K562 (cell line): Measurements from ENCODE around the gene TOM1L2. TPM values are rescaled to one million over a fixed set of nuclear protein-coding genes. Genes with fewer than 3 reads are reported as not detected.

ENCODE experiments used
- ATAC-seq: fragments of 200-7000 bp; cut with Tn5 transposase; 3 replicates; pipeline ENCODE4 v1.9.1; 2020; ENCODE audit warnings: moderate library complexity
- BruUV-seq: library from RNA; stranded (reverse); fragments of 400-500 nt; replicated peaks from 2 replicates; lab custom pipeline; 2021; lab: Mats Ljungman, UMichigan
- CTCF ChIA-PET: fragments of 300-600 bp; formaldehyde crosslinking; extraction: SDS; loops from one replicate; lab custom pipeline; 2021; ENCODE audit warnings: low intra/inter-chr PET ratio; lab: Yijun Ruan, JAX
- POLR2A ChIA-PET: fragments of 300-600, 350-650 bp; sonication (Branson Sonifier 250); formaldehyde crosslinking; extraction: SDS; loops from one replicate; lab custom pipeline; 2021; ENCODE audit warnings: antibody characterized with exemption, inconsistent platforms; lab: Yijun Ruan, JAX
- DNase-seq, 4 experiments: peaks; one replicate each; pipeline versions ENCODE4 v3.0.0 to v3.0.0-alpha.2; 2011 to 2018; ENCODE audit warnings: low spot score in 3 of 4, mixed read lengths in 3 of 4; ENCODE audit errors: extremely low read depth in 1 of 4
- FAIRE-seq: peaks from 2 replicates; lab custom pipeline; 2011; peaks lifted over from hg19 to GRCh38; lab: Jason Lieb, UNC
- H2AFZ ChIP-seq: 2 replicates; pipeline ENCODE4 v1.6.0; 2011; ENCODE audit warnings: low read depth, low read length, control low read depth, inconsistent platforms
- H3K27ac ChIP-seq: fragments of 200-600 bp; 3 replicates; pipeline ENCODE4 v1.8.0; 2011; ENCODE audit warnings: low read depth, mild to moderate bottlenecking, control low read depth, inconsistent platforms, low read length, moderate library complexity, mixed read lengths; ENCODE audit errors: extremely low read depth
- H3K27me3 ChIP-seq, 2 experiments: fragments of 300-600 bp in 1 of 2; 2 replicates in 1 of 2; 3 replicates in 1 of 2; pipeline versions ENCODE4 v1.6.0 to v1.8.0; 2011; ENCODE audit warnings: inconsistent platforms in 2 of 2, low read length in 2 of 2, mild to moderate bottlenecking in 1 of 2, mixed read lengths in 1 of 2, moderate library complexity in 1 of 2; ENCODE audit not compliant: control insufficient read depth in 2 of 2, insufficient read depth in 2 of 2
- H3K36me3 ChIP-seq: fragments of 300-600 bp; 3 replicates; pipeline ENCODE4 v1.8.0; 2011; ENCODE audit warnings: mild to moderate bottlenecking, low read length, inconsistent platforms; ENCODE audit not compliant: control insufficient read depth, insufficient read depth
- H3K4me1 ChIP-seq, 2 experiments: fragments of 200-600 bp in 1 of 2; replicated peaks in 1 of 2; 2 replicates in 1 of 2; 3 replicates in 1 of 2; pipeline versions ENCODE4 v1.5.1 to v1.8.0; 2011; ENCODE audit warnings: inconsistent platforms in 2 of 2, low read length in 2 of 2, mild to moderate bottlenecking in 1 of 2, mixed read lengths in 1 of 2, moderate library complexity in 1 of 2; ENCODE audit not compliant: control insufficient read depth in 2 of 2, insufficient read depth in 2 of 2
- H3K4me2 ChIP-seq: 2 replicates; pipeline ENCODE4 v1.6.1; 2011; ENCODE audit warnings: low read length, control low read depth, inconsistent platforms, mixed read lengths; ENCODE audit not compliant: insufficient read depth
- H3K4me3 ChIP-seq: fragments of 200-600 bp; sonication (generic), shearing (Covaris generic); 2 replicates; pipeline ENCODE4 v1.5.1; 2016; ENCODE audit warnings: control low read depth, inconsistent platforms
- H3K79me2 ChIP-seq: fragments of 200-600 bp; 3 replicates; pipeline ENCODE4 v1.8.0; 2011; ENCODE audit warnings: low read length, inconsistent platforms; ENCODE audit not compliant: control insufficient read depth, insufficient read depth
- H3K9ac ChIP-seq, 2 experiments: 2 replicates each; pipeline versions ENCODE4 v1.6.0 to v1.6.1; 2011; ENCODE audit warnings: low read depth in 2 of 2, low read length in 2 of 2, control low read depth in 1 of 2, inconsistent platforms in 1 of 2, mild to moderate bottlenecking in 1 of 2, mixed read lengths in 1 of 2; ENCODE audit not compliant: insufficient read depth in 1 of 2
- H3K9me1 ChIP-seq: one replicate; pipeline ENCODE4 v1.6.0; 2011; ENCODE audit warnings: inconsistent platforms, mild to moderate bottlenecking, low read length, moderate library complexity; ENCODE audit not compliant: control insufficient read depth, insufficient read depth
- H3K9me3 ChIP-seq: replicated peaks from 2 replicates; pipeline ENCODE4 v1.5.1; 2011; ENCODE audit warnings: low read depth, low read length, inconsistent platforms; ENCODE audit not compliant: control insufficient read depth, insufficient read depth
- H4K20me1 ChIP-seq: replicated peaks from 2 replicates; pipeline ENCODE4 v1.6.1; 2011; ENCODE audit warnings: low read length, inconsistent platforms, mixed read lengths; ENCODE audit not compliant: control insufficient read depth, insufficient read depth
- EGR1 ChIP-seq: fragments of 450-650 bp; conservative IDR thresholded peaks from 2 replicates; pipeline ENCODE4 v1.6.1; 2017; ENCODE audit warnings: mild to moderate bottlenecking
- WGBS: fragments of 100-300 bp; shearing (Covaris generic); methylation state at CpG from one replicate; pipeline ENCODE4 v1.1.6; 2016; ENCODE audit warnings: low coverage, mixed read lengths; ENCODE audit not compliant: insufficient coverage; ENCODE audit errors: missing lambda C conversion rate; 5-methylcytosine and 5-hydroxymethylcytosine counted together
- in situ Hi-C: fragments of 300-500 bp; cut with MboI; formaldehyde crosslinking; loops from 4 replicates; pipeline ENCODE4 v1.15.0; 2018; ENCODE audit warnings: inconsistent platforms, mixed read lengths
- intact Hi-C: fragments of 100-400 bp; cut with micrococcal nuclease; formaldehyde crosslinking; loops from 2 replicates; pipeline ENCODE4 v1.14.2; 2022
- polyA plus RNA-seq, 8 experiments: library from polyadenylated mRNA; depleted of rRNA in 4 of 8; stranded (reverse) in 5 of 8; unstranded in 3 of 8; fragments of >200 nt; fragmentation: Nextera tagmentation in 2 of 8; fragmentation: Illumina TruSeq in 1 of 8; extraction: Ambion mirVana in 2 of 8; extraction: Trizol in 1 of 8; gene quantifications; 2 replicates each; pipeline versions ENCODE4 v1.2.1 to v1.2.3, GENCODE V29; 2011 to 2014; ENCODE audit warnings: inconsistent platforms in 1 of 8, missing spikeins in 1 of 8
- total RNA-seq, 7 experiments: library from RNA; depleted of rRNA in 6 of 7; stranded (reverse); fragments of >200 nt in 6 of 7; fragmentation: Illumina TruSeq in 2 of 7; extraction: Trizol in 2 of 7; gene quantifications; 2 replicates each; pipeline versions ENCODE4 v1.2.1 to v1.2.3, GENCODE V29; 2011 to 2021; ENCODE audit warnings: low replicate concordance in 1 of 7
- TF ChIP-seq, protein P1 (sequence below): sonication (generic); formaldehyde crosslinking; IDR thresholded peaks from 2 replicates; pipeline ENCODE4 v1.8.0; 2022; ENCODE audit warnings: mild to moderate bottlenecking, missing genetic modification reagents

Gene TOM1L2
- total and polyA plus RNA-seq, 9 of the 15 experiments (the other 6 are each of a cell fraction or from before 2014, with no cell fraction given), result 0.07 to 6.0 (median 2.5) TPM

DNA sequence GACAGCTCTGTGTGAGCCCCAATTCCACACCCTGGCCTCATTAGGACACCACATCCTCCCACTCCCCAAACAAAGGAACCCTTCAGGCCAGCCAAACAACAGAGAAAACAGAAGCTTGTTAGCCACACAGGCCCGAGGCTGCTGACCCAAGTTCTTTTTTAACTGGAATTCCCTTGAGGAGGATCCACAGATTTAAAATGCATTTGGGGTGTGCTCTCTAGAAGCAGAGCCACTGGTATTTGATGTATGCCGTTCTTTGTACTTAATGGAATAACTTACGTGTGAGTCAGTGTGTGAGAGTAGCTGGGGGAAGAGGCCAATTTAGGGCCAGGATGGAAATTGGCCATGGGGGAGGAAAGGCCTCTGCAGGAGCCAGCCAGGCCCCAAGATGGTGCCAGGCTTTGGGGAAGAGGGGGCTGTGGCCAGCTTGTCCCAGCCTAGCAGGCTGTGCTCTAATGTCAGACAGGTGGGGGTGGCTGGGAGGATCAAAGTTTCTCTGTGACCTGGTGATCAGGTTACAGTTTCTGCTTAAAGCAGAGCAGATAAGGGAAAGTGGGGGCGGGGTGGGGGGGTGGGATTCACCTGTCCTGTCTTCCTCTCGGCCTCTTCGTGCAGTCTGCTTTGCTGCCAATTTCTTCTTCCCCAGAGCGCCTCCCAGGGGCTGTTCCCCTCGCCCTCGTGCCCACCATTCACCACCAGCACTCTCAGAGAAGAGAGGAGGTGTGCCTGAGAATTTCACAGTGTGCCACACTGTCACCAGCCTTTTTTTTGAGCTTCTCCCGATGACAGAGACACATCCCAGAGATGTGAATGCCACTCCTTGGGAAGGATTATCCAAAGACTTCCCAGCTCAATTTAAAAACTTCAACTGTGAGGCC is 50.8 kb downstream of the TOM1L2 start:
- DNase-seq, result peak; percentile 39 to 72 (median 55)
- CTCF ChIA-PET, result no interaction called here

More for the DNA sequence above, 50.8 kb downstream of the TOM1L2 start:
- Histone ChIP-seq H4K20me1 (no peaks in the 10 kb centered on the region; the same call in 1 of the 2 replicates), H3K9me1 (no peaks in the 10 kb centered on the region), H3K27me3 (no peaks in the 10 kb centered on the region), H3K79me2 (no peaks in the 10 kb centered on the region), H3K36me3 (no peaks in the 10 kb centered on the region)
- FAIRE-seq, result no peak
- intact Hi-C loops (no loop called here), in situ Hi-C loops (no loop called here)
- TF ChIP-seq, protein P1, sequence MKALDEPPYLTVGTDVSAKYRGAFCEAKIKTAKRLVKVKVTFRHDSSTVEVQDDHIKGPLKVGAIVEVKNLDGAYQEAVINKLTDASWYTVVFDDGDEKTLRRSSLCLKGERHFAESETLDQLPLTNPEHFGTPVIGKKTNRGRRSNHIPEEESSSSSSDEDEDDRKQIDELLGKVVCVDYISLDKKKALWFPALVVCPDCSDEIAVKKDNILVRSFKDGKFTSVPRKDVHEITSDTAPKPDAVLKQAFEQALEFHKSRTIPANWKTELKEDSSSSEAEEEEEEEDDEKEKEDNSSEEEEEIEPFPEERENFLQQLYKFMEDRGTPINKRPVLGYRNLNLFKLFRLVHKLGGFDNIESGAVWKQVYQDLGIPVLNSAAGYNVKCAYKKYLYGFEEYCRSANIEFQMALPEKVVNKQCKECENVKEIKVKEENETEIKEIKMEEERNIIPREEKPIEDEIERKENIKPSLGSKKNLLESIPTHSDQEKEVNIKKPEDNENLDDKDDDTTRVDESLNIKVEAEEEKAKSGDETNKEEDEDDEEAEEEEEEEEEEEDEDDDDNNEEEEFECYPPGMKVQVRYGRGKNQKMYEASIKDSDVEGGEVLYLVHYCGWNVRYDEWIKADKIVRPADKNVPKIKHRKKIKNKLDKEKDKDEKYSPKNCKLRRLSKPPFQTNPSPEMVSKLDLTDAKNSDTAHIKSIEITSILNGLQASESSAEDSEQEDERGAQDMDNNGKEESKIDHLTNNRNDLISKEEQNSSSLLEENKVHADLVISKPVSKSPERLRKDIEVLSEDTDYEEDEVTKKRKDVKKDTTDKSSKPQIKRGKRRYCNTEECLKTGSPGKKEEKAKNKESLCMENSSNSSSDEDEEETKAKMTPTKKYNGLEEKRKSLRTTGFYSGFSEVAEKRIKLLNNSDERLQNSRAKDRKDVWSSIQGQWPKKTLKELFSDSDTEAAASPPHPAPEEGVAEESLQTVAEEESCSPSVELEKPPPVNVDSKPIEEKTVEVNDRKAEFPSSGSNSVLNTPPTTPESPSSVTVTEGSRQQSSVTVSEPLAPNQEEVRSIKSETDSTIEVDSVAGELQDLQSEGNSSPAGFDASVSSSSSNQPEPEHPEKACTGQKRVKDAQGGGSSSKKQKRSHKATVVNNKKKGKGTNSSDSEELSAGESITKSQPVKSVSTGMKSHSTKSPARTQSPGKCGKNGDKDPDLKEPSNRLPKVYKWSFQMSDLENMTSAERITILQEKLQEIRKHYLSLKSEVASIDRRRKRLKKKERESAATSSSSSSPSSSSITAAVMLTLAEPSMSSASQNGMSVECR (CRISPR knock-in tag), result no peak
- 0 out of 2 replicates have a peak, but pooled peaks have one; percentile 15 for TF ChIP-seq EGR1
- TF ChIP-seq, all 486 proteins: peak for 1
- WGBS, result 13% methylated on average over 4 of the region's 10 CpGs
- Histone ChIP-seq H3K27ac (peak overlapping the region; percentile 72), H3K9ac (peak overlapping the region; percentile 46 to 85; a peak in 3 of 4 replicates), H3K4me3 (no peak overlapping the region), H3K9me3 (no peaks in the 10 kb centered on the region), H3K4me1 (peaks cover 15 to 28% of the 10 kb centered on the region in 2 experiments; a peak in 4 of 5 replicates), H3K4me2 (peak overlapping the region; percentile 55; the same call in 1 of the 2 replicates), H2AFZ (peak overlapping the region; percentile 81)
- POLR2A ChIA-PET, result interaction anchor here (0.6 to 1.3 kb wide), 8 partner anchors 12 to 619 kb away, joined by 3 to 7 read pairs (median 3); no protein-coding TSS in a partner anchor
- BruUV-seq, result no TSS peak
- peak; percentile 66 for ATAC-seq
